ENCODE results near the gene TAF11L5. TPM values are rescaled to one million over a fixed set of nuclear protein-coding genes. Genes with fewer than 3 reads are reported as not detected.
"Not testable (repeated sequence)": the region's sequence is repeated elsewhere in the genome, so short reads cannot be mapped to it uniquely, and the experiment has no call there.

The TAF11L5 gene
- total RNA-seq, 1 donor from 2014 or later, result 0.83 TPM

GRCh38 chr5:17487174-17487512 lies 37.9 kb upstream of the TAF11L5 start:
- Mint-ChIP-seq H3K9me3 (ENCODE audit: unreplicated experiment) (no peaks in the 10 kb centered on the region), H3K36me3 (ENCODE audit: unreplicated experiment) (no peaks in the 10 kb centered on the region), H3K4me3 (ENCODE audit: unreplicated experiment) (no peak overlapping the region), H3K27ac (ENCODE audit: unreplicated experiment) (no peak overlapping the region), H3K4me1 (ENCODE audit: low read depth, unreplicated experiment) (peaks cover 7% of the 10 kb centered on the region), H3K27me3 (ENCODE audit: unreplicated experiment) (no peaks in the 10 kb centered on the region)
- no peak for TF ChIP-seq CTCF (IDR thresholded peaks at IDR 0.05; ENCODE audit: partially characterized antibody, unreplicated experiment)
- DNase-seq, result no peak

- not testable (repeated sequence) for H3K36me3 Mint-ChIP-seq (ENCODE audit: unreplicated experiment); H3K4me1 Mint-ChIP-seq (ENCODE audit: low read depth, unreplicated experiment); H3K4me3 Mint-ChIP-seq (ENCODE audit: unreplicated experiment); H3K9me3 Mint-ChIP-seq (ENCODE audit: unreplicated experiment); H3K27me3 Mint-ChIP-seq (ENCODE audit: unreplicated experiment); DNase-seq; H3K27ac Mint-ChIP-seq (ENCODE audit: unreplicated experiment)
These were observed 33.8 kb upstream of the TAF11L5 start for GRCh38 chr5:17491257-17491656.

- TF ChIP-seq CTCF (IDR thresholded peaks at IDR 0.05; ENCODE audit: partially characterized antibody, unreplicated experiment), result no peak
These were observed 32.3 kb upstream of the TAF11L5 start for GRCh38 chr5:17492770-17493169.

GRCh38 chr5:17497446-17497845 lies 27.6 kb upstream of the TAF11L5 start:
- H3K4me1 Mint-ChIP-seq (ENCODE audit: low read depth, unreplicated experiment), result peaks cover 7% of the 10 kb centered on the region
- no peak overlapping the region for H3K4me3 Mint-ChIP-seq (ENCODE audit: unreplicated experiment)
- no peak for TF ChIP-seq CTCF (IDR thresholded peaks at IDR 0.05; ENCODE audit: partially characterized antibody, unreplicated experiment)
- no peak for DNase-seq
- peaks cover 2% of the 10 kb centered on the region for H3K27me3 Mint-ChIP-seq (ENCODE audit: unreplicated experiment)
- peaks cover 5% of the 10 kb centered on the region for H3K36me3 Mint-ChIP-seq (ENCODE audit: unreplicated experiment)
- H3K9me3 Mint-ChIP-seq (ENCODE audit: unreplicated experiment), result peaks cover 7% of the 10 kb centered on the region
- H3K27ac Mint-ChIP-seq (ENCODE audit: unreplicated experiment), result no peak overlapping the region

More at GRCh38 chr5:17492770-17493169, 32.3 kb upstream of the TAF11L5 start:
- Mint-ChIP-seq H3K27me3 (ENCODE audit: unreplicated experiment) (peaks cover under 1% of the 10 kb centered on the region), H3K27ac (ENCODE audit: unreplicated experiment) (no peak overlapping the region), H3K9me3 (ENCODE audit: unreplicated experiment) (peaks cover 7% of the 10 kb centered on the region), H3K4me1 (ENCODE audit: low read depth, unreplicated experiment) (peaks cover 10% of the 10 kb centered on the region), H3K4me3 (ENCODE audit: unreplicated experiment) (no peak overlapping the region), H3K36me3 (ENCODE audit: unreplicated experiment) (no peaks in the 10 kb centered on the region)
- DNase-seq, result no peak

- not testable (repeated sequence) for H3K4me1 Mint-ChIP-seq (ENCODE audit: low read depth, unreplicated experiment); DNase-seq; H3K27ac Mint-ChIP-seq (ENCODE audit: unreplicated experiment); H3K36me3 Mint-ChIP-seq (ENCODE audit: unreplicated experiment); H3K9me3 Mint-ChIP-seq (ENCODE audit: unreplicated experiment); H3K27me3 Mint-ChIP-seq (ENCODE audit: unreplicated experiment)
- H3K4me3 Mint-ChIP-seq (ENCODE audit: unreplicated experiment), result peak within 1 kb of the TSS; percentile 38
These were observed 27.1 kb upstream of the TAF11L5 start, which contains the start of gene TAF11L2 for GRCh38 chr5:17497931-17498330. Gene TAF11L2 (plus strand): TSS chr5:17498231.

- Mint-ChIP-seq H3K36me3 (ENCODE audit: unreplicated experiment) (no peaks in the 10 kb centered on the region), H3K27ac (ENCODE audit: unreplicated experiment) (no peak overlapping the region), H3K4me3 (ENCODE audit: unreplicated experiment) (no peak overlapping the region), H3K27me3 (ENCODE audit: unreplicated experiment) (peaks cover 2% of the 10 kb centered on the region), H3K9me3 (ENCODE audit: unreplicated experiment) (peaks cover 1% of the 10 kb centered on the region), H3K4me1 (ENCODE audit: low read depth, unreplicated experiment) (peaks cover 7% of the 10 kb centered on the region)
- TF ChIP-seq CTCF (IDR thresholded peaks at IDR 0.05; ENCODE audit: partially characterized antibody, unreplicated experiment), result no peak
- DNase-seq, result no peak
These were observed 13.2 kb upstream of the TAF11L5 start for GRCh38 chr5:17511775-17512325.

- not testable (repeated sequence) for DNase-seq; H3K27me3 Mint-ChIP-seq (ENCODE audit: unreplicated experiment); H3K4me1 Mint-ChIP-seq (ENCODE audit: low read depth, unreplicated experiment); H3K36me3 Mint-ChIP-seq (ENCODE audit: unreplicated experiment); H3K27ac Mint-ChIP-seq (ENCODE audit: unreplicated experiment); H3K9me3 Mint-ChIP-seq (ENCODE audit: unreplicated experiment); H3K4me3 Mint-ChIP-seq (ENCODE audit: unreplicated experiment)
These were observed 7.5 kb upstream of the TAF11L5 start for GRCh38 chr5:17517526-17517925.

- H3K4me1 Mint-ChIP-seq (ENCODE audit: low read depth, unreplicated experiment); H3K36me3 Mint-ChIP-seq (ENCODE audit: unreplicated experiment); H3K27me3 Mint-ChIP-seq (ENCODE audit: unreplicated experiment); H3K4me3 Mint-ChIP-seq (ENCODE audit: unreplicated experiment); H3K27ac Mint-ChIP-seq (ENCODE audit: unreplicated experiment); DNase-seq; H3K9me3 Mint-ChIP-seq (ENCODE audit: unreplicated experiment): not testable (repeated sequence)
These were observed 7.0 kb upstream of the TAF11L5 start, which contains the start of gene TAF11L3 for GRCh38 chr5:17518067-17518466. Gene TAF11L3 (plus strand): TSS chr5:17518367.

GRCh38 chr5:17519508-17519907 lies 5.5 kb upstream of the TAF11L5 start:
- not testable (repeated sequence) for H3K27me3 Mint-ChIP-seq (ENCODE audit: unreplicated experiment); H3K9me3 Mint-ChIP-seq (ENCODE audit: unreplicated experiment); DNase-seq; H3K36me3 Mint-ChIP-seq (ENCODE audit: unreplicated experiment); H3K27ac Mint-ChIP-seq (ENCODE audit: unreplicated experiment); H3K4me3 Mint-ChIP-seq (ENCODE audit: unreplicated experiment); H3K4me1 Mint-ChIP-seq (ENCODE audit: low read depth, unreplicated experiment)
